Measurements from ENCODE around the gene PLCXD3. TPM values are rescaled to one million over a fixed set of nuclear protein-coding genes. Genes with fewer than 3 reads are reported as not detected.

The PLCXD3 gene
- total RNA-seq, result not detected in 2 replicates
- long read RNA-seq, result 0 reads

DNA sequence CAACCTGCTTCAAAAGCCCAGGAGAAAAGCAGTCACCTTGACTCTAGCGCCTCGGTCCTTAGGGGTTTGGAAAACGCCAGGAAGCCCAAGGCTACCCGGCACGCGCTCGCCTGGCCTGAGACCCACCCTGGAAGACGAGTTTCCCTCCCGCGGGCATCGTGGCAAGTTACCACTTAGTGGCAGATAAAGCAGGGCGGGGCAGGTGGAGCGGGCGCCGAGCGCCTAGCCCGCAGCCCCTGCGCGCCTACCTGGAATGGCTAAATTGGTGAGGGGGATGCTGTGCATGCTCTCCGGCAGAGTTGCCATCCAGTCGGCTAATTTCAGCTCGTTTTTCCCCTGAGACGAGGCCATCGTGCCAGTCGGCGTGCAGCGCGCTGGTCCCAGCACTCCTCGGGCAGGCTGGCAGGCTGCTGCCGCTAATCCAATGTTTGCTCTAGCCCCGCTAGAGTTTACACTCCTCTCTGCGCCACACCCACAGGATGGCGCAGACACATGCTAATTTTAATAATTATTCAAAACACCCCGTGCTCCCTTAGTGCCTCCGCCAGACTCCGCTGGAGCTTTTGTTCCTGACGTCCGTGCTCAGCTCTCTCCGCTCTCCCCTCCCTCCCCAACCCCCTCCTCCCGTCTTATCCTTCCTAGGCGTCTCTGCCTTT is at the start of gene PLCXD3:
Gene PLCXD3, minus strand, starts transcription at position 426 of the 656 bp plus-strand sequence. Its CDS starts 75 bp downstream, at position 351.
- TF ChIP-seq, protein P1, sequence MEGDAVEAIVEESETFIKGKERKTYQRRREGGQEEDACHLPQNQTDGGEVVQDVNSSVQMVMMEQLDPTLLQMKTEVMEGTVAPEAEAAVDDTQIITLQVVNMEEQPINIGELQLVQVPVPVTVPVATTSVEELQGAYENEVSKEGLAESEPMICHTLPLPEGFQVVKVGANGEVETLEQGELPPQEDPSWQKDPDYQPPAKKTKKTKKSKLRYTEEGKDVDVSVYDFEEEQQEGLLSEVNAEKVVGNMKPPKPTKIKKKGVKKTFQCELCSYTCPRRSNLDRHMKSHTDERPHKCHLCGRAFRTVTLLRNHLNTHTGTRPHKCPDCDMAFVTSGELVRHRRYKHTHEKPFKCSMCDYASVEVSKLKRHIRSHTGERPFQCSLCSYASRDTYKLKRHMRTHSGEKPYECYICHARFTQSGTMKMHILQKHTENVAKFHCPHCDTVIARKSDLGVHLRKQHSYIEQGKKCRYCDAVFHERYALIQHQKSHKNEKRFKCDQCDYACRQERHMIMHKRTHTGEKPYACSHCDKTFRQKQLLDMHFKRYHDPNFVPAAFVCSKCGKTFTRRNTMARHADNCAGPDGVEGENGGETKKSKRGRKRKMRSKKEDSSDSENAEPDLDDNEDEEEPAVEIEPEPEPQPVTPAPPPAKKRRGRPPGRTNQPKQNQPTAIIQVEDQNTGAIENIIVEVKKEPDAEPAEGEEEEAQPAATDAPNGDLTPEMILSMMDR (IDR thresholded peaks at IDR 0.05), result no peak
- Mint-ChIP-seq H3K4me3 (ENCODE audit: unreplicated experiment) (peak within 1 kb of the TSS; percentile 46), H3K27me3 (ENCODE audit: unreplicated experiment) (peaks cover 30% of the 10 kb centered on the region), H3K4me1 (ENCODE audit: unreplicated experiment) (peaks cover 8% of the 10 kb centered on the region), H3K36me3 (ENCODE audit: unreplicated experiment) (no peaks in the 10 kb centered on the region), H3K9me3 (ENCODE audit: unreplicated experiment) (no peaks in the 10 kb centered on the region), H3K27ac (ENCODE audit: unreplicated experiment) (no peak within 1 kb of the TSS)
- DNase-seq (ENCODE audit: extremely low spot score, unreplicated experiment), result peak; percentile 81

GRCh38 chr5:41559184-41559583 is 48.8 kb upstream of the PLCXD3 start:
- Mint-ChIP-seq H3K9me3 (ENCODE audit: unreplicated experiment) (no peaks in the 10 kb centered on the region), H3K4me3 (ENCODE audit: unreplicated experiment) (no peak overlapping the region), H3K27ac (ENCODE audit: unreplicated experiment) (no peak overlapping the region), H3K4me1 (ENCODE audit: unreplicated experiment) (no peaks in the 10 kb centered on the region), H3K27me3 (ENCODE audit: unreplicated experiment) (no peaks in the 10 kb centered on the region), H3K36me3 (ENCODE audit: unreplicated experiment) (no peaks in the 10 kb centered on the region)
- DNase-seq (ENCODE audit: extremely low spot score, unreplicated experiment), result no peak
- TF ChIP-seq, protein P1 (IDR thresholded peaks at IDR 0.05), result no peak

GRCh38 chr5:41558295-41558694 is 47.9 kb upstream of the PLCXD3 start:
- Mint-ChIP-seq H3K4me3 (ENCODE audit: unreplicated experiment) (no peak overlapping the region), H3K36me3 (ENCODE audit: unreplicated experiment) (no peaks in the 10 kb centered on the region), H3K27me3 (ENCODE audit: unreplicated experiment) (no peaks in the 10 kb centered on the region), H3K4me1 (ENCODE audit: unreplicated experiment) (no peaks in the 10 kb centered on the region), H3K27ac (ENCODE audit: unreplicated experiment) (no peak overlapping the region), H3K9me3 (ENCODE audit: unreplicated experiment) (no peaks in the 10 kb centered on the region)
- TF ChIP-seq, protein P1 (IDR thresholded peaks at IDR 0.05), result no peak
- DNase-seq (ENCODE audit: extremely low spot score, unreplicated experiment), result no peak

- Mint-ChIP-seq H3K27ac (ENCODE audit: unreplicated experiment) (no peak overlapping the region), H3K4me3 (ENCODE audit: unreplicated experiment) (no peak overlapping the region), H3K4me1 (ENCODE audit: unreplicated experiment) (no peaks in the 10 kb centered on the region), H3K27me3 (ENCODE audit: unreplicated experiment) (no peaks in the 10 kb centered on the region), H3K9me3 (ENCODE audit: unreplicated experiment) (peaks cover 15% of the 10 kb centered on the region), H3K36me3 (ENCODE audit: unreplicated experiment) (no peaks in the 10 kb centered on the region)
- no peak for DNase-seq (ENCODE audit: extremely low spot score, unreplicated experiment)
- TF ChIP-seq, protein P1 (IDR thresholded peaks at IDR 0.05), result no peak
These were observed 37.6 kb upstream of the PLCXD3 start for GRCh38 chr5:41547991-41548390.

DNA sequence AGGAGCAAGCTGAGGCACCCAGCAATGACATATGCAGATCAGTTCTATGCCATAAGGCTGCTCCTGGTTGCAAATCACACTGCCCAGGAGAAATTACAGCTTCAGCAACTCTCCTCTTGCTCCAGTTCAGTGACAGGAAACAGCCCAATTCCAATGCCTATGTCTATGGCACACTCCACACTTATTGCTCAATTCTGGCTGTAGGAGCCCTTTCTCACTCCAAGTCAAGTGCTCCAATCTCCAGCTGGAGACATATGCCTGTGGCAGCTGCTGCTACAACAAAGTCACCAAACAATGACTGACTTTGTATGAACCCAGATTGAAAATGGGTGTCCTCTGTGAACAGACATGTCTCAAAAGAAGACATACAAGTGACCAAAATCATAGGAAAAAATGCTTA is 31.8 kb upstream of the PLCXD3 start:
- Mint-ChIP-seq H3K27me3 (ENCODE audit: unreplicated experiment) (no peaks in the 10 kb centered on the region), H3K36me3 (ENCODE audit: unreplicated experiment) (no peaks in the 10 kb centered on the region), H3K27ac (ENCODE audit: unreplicated experiment) (no peak overlapping the region), H3K4me3 (ENCODE audit: unreplicated experiment) (no peak overlapping the region), H3K4me1 (ENCODE audit: unreplicated experiment) (no peaks in the 10 kb centered on the region), H3K9me3 (ENCODE audit: unreplicated experiment) (peaks cover 5% of the 10 kb centered on the region)
- TF ChIP-seq, protein P1 (IDR thresholded peaks at IDR 0.05), result no peak
- DNase-seq (ENCODE audit: extremely low spot score, unreplicated experiment), result no peak
